Measurements from ENCODE around the gene C3. TPM values are rescaled to one million over a fixed set of nuclear protein-coding genes. Genes with fewer than 3 reads are reported as not detected.

The C3 gene
- total RNA-seq, 1 experiment from 2014 or later: 7.0 TPM

DNA sequence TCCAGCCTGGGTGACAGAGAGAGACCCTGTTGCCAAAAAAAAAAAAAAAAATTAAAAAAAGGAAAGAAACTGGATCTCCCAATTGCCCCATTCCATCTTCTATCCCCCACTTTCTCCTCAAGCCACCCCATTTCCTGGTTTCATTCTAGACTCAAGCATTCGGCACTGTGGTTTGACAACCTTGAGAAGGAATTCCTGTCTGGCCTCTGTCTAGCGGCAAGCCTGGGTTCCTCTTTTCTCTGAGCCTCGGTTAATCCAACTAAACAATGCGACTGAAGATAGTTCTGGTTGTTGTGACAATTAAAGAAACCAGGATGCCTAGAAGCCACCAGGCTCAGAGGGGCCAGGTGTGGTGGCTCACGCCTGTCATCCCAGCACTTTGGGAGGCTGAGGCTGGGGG, 3.3 kb upstream of the C3 start:
- H2AFZ ChIP-seq (ENCODE audit: low read depth, low read length, poor library complexity, severe bottlenecking): no peak overlapping the region
- intact Hi-C loops (cut with micrococcal nuclease): no loop called here
- no peaks in the 10 kb centered on the region for H3K9me2 ChIP-seq (ENCODE audit: insufficient read depth)
- no peaks in the 10 kb centered on the region for H3K27me3 ChIP-seq (ENCODE audit: insufficient read depth, low read length)
- H3K9ac ChIP-seq (ENCODE audit: low read length): no peak overlapping the region
- no TSS peak for BruUV-seq (replicated peaks)
- ChIA-PET RAD21 (ENCODE audit: low non-redundant PET in 1 of 2, low total read pairs in 2 of 2, uncharacterized antibody in 2 of 2, unreplicated experiment in 2 of 2) (no interaction called here), CTCF (no interaction called here), POLR2A (no interaction called here)
- no peak overlapping the region for H3K4me3 ChIP-seq (replicated peaks in 1 of 2; ENCODE audit: low read depth in 1 of 2, low read length in 2 of 2)
- no peak for TF ChIP-seq CBX3 (IDR thresholded peaks at IDR 0.05; ENCODE audit: low read depth)
- TF ChIP-seq EGR1 (IDR thresholded peaks at IDR 0.05; ENCODE audit: low read depth): no peak
- TF ChIP-seq SRF (IDR thresholded peaks at IDR 0.05; ENCODE audit: low read depth): no peak
- no peak for TF ChIP-seq CEBPB (IDR thresholded peaks at IDR 0.05; ENCODE audit: low read depth)
- no peak for TF ChIP-seq POLR2A (IDR thresholded peaks at IDR 0.05; ENCODE audit: borderline replicate concordance, extremely low read depth, insufficient read depth, insufficient read length)
- no peak for TF ChIP-seq ELF1 (IDR thresholded peaks at IDR 0.05; ENCODE audit: borderline replicate concordance, low read depth)
- no peak for TF ChIP-seq ZFX (IDR thresholded peaks at IDR 0.05)
- TF ChIP-seq, protein P1, sequence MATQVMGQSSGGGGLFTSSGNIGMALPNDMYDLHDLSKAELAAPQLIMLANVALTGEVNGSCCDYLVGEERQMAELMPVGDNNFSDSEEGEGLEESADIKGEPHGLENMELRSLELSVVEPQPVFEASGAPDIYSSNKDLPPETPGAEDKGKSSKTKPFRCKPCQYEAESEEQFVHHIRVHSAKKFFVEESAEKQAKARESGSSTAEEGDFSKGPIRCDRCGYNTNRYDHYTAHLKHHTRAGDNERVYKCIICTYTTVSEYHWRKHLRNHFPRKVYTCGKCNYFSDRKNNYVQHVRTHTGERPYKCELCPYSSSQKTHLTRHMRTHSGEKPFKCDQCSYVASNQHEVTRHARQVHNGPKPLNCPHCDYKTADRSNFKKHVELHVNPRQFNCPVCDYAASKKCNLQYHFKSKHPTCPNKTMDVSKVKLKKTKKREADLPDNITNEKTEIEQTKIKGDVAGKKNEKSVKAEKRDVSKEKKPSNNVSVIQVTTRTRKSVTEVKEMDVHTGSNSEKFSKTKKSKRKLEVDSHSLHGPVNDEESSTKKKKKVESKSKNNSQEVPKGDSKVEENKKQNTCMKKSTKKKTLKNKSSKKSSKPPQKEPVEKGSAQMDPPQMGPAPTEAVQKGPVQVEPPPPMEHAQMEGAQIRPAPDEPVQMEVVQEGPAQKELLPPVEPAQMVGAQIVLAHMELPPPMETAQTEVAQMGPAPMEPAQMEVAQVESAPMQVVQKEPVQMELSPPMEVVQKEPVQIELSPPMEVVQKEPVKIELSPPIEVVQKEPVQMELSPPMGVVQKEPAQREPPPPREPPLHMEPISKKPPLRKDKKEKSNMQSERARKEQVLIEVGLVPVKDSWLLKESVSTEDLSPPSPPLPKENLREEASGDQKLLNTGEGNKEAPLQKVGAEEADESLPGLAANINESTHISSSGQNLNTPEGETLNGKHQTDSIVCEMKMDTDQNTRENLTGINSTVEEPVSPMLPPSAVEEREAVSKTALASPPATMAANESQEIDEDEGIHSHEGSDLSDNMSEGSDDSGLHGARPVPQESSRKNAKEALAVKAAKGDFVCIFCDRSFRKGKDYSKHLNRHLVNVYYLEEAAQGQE (IDR thresholded peaks at IDR 0.05; ENCODE audit: low read depth): no peak
- TF ChIP-seq ZNF274 (IDR thresholded peaks at IDR 0.05; ENCODE audit: low read depth, low read length): no peak
- no peak for TF ChIP-seq EZH2phosphoT487 (IDR thresholded peaks at IDR 0.05; ENCODE audit: borderline replicate concordance)
- no peak for DNase-seq (ENCODE audit: low read depth, low spot score)
- no peaks in the 10 kb centered on the region for H3K36me3 ChIP-seq (ENCODE audit: control insufficient read depth in 1 of 2, insufficient read depth in 2 of 2, low read length in 2 of 2)
- H3K4me2 ChIP-seq (ENCODE audit: low read length): no peak overlapping the region
- peaks cover 11 to 16% of the 10 kb centered on the region in 2 experiments; a peak in 3 of 4 replicates for H3K4me1 ChIP-seq (ENCODE audit: control insufficient read depth in 1 of 2, insufficient read depth in 2 of 2, low read length in 2 of 2)
- ATAC-seq: no peak
- no peaks in the 10 kb centered on the region for H3K79me2 ChIP-seq (ENCODE audit: insufficient read depth, low read length)
- H3K9me3 ChIP-seq (ENCODE audit: control insufficient read depth in 1 of 2, insufficient read depth in 1 of 2, low read depth in 1 of 2, low read length in 2 of 2): no peaks in the 10 kb centered on the region
- no peak overlapping the region for H3K27ac ChIP-seq (ENCODE audit: low read depth, low read length)
- H4K20me1 ChIP-seq (ENCODE audit: insufficient read depth): no peaks in the 10 kb centered on the region
